ENCODE data around the gene HBD.
"Not testable (repeated sequence)": the region's sequence is repeated elsewhere in the genome, so short reads cannot be mapped to it uniquely, and the experiment has no call there.

HBD gene

DNA sequence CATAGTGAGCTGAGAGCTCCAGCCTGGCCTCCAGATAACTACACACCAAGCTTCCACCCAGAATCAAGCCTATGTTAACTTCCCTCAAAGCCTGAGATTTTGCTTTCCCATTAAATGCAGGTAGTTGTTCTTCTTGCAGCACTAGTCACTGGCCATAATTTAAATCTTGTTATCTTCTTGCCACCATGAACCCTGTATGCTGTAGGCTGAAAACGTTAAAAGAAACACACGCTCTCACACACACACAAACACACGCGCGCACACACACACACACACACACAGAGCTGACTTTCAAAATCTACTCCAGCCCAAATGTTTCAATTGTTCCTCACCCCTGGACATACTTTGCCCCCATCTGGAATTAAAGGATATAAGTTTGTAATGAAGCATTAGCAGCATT, 19.2 kb upstream of the HBD start:
- not testable (repeated sequence) for ATAC-seq

DNA sequence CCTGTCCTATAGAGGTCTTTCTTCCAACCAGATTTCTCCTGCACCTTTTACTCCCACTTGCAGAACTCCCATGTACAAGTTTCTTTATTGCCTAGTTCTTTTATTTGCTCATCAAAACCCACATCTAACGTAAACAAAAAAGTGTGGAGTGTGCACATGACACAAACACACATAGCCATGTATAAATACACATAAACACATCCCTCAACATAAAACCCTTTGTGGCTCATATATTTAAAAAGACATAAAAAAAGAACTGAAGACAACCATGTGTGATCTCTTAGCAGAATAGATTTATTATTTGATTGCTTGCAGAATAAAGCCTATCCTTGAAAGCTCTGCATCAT, 18.6 kb upstream of the HBD start:
- no peak for ATAC-seq
- no peak for TF ChIP-seq ZFP30 (CRISPR knock-in tag; IDR thresholded peaks at IDR 0.05)
- TF ChIP-seq GLIS3 (CRISPR knock-in tag; IDR thresholded peaks at IDR 0.05): no peak
- no peak for TF ChIP-seq ISL1 (CRISPR knock-in tag; IDR thresholded peaks at IDR 0.05)

DNA sequence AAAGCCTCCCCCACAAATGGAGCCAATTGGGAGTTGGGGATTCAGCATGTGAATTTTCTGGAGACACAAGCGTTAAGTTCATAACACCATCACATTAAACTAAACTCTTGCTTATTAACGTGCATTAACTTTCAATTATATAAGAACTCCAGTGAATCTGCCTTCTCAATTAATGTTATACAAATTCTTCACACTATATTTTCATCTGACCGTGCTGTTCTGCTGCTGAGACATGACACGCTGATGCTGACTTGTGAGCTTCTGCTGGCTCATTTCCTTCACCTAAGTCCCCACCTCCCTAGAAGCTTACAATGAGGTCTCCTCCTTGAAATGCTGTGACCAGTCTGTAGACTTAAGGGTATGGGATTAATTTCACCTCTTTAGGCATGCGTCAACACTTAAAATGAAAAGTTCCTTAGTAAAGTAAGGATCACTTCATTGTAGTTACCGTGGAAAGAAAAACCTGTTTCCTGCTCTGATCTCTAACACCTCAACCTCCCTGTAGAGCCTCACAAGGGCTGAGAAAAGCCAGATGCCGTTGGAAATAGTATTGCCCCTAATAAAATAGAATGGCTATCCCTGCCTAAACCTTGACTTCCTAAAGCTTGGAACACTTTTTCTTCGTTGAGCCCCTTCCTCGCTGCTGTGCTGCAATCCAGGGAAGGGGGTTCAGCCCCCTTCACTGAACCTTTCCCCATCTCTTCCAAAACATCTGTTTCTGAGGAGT, 18.1 kb upstream of the HBD start:
- TF ChIP-seq ZFP3 (CRISPR knock-in tag; IDR thresholded peaks at IDR 0.05): no peak
- no peak for TF ChIP-seq ISL1 (CRISPR knock-in tag; IDR thresholded peaks at IDR 0.05)
- TF ChIP-seq, protein P1, sequence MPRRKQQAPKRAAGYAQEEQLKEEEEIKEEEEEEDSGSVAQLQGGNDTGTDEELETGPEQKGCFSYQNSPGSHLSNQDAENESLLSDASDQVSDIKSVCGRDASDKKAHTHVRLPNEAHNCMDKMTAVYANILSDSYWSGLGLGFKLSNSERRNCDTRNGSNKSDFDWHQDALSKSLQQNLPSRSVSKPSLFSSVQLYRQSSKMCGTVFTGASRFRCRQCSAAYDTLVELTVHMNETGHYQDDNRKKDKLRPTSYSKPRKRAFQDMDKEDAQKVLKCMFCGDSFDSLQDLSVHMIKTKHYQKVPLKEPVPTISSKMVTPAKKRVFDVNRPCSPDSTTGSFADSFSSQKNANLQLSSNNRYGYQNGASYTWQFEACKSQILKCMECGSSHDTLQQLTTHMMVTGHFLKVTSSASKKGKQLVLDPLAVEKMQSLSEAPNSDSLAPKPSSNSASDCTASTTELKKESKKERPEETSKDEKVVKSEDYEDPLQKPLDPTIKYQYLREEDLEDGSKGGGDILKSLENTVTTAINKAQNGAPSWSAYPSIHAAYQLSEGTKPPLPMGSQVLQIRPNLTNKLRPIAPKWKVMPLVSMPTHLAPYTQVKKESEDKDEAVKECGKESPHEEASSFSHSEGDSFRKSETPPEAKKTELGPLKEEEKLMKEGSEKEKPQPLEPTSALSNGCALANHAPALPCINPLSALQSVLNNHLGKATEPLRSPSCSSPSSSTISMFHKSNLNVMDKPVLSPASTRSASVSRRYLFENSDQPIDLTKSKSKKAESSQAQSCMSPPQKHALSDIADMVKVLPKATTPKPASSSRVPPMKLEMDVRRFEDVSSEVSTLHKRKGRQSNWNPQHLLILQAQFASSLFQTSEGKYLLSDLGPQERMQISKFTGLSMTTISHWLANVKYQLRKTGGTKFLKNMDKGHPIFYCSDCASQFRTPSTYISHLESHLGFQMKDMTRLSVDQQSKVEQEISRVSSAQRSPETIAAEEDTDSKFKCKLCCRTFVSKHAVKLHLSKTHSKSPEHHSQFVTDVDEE (CRISPR knock-in tag; IDR thresholded peaks at IDR 0.05): no peak
- no peak for TF ChIP-seq CSDC2 (CRISPR knock-in tag; IDR thresholded peaks at IDR 0.05)
- no peak for TF ChIP-seq ZNF565 (CRISPR knock-in tag; conservative IDR thresholded peaks at IDR 0.05; ENCODE audit: low read depth)
- no peak for TF ChIP-seq TOX (CRISPR knock-in tag; IDR thresholded peaks at IDR 0.05; ENCODE audit: borderline replicate concordance)
- TF ChIP-seq, protein P2, sequence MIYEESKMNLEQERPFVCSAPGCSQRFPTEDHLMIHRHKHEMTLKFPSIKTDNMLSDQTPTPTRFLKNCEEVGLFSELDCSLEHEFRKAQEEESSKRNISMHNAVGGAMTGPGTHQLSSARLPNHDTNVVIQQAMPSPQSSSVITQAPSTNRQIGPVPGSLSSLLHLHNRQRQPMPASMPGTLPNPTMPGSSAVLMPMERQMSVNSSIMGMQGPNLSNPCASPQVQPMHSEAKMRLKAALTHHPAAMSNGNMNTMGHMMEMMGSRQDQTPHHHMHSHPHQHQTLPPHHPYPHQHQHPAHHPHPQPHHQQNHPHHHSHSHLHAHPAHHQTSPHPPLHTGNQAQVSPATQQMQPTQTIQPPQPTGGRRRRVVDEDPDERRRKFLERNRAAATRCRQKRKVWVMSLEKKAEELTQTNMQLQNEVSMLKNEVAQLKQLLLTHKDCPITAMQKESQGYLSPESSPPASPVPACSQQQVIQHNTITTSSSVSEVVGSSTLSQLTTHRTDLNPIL (CRISPR knock-in tag; IDR thresholded peaks at IDR 0.05; ENCODE audit: low read depth): no peak
- no peak for TF ChIP-seq OSR1 (CRISPR knock-in tag; IDR thresholded peaks at IDR 0.05)
- TF ChIP-seq, protein P3, sequence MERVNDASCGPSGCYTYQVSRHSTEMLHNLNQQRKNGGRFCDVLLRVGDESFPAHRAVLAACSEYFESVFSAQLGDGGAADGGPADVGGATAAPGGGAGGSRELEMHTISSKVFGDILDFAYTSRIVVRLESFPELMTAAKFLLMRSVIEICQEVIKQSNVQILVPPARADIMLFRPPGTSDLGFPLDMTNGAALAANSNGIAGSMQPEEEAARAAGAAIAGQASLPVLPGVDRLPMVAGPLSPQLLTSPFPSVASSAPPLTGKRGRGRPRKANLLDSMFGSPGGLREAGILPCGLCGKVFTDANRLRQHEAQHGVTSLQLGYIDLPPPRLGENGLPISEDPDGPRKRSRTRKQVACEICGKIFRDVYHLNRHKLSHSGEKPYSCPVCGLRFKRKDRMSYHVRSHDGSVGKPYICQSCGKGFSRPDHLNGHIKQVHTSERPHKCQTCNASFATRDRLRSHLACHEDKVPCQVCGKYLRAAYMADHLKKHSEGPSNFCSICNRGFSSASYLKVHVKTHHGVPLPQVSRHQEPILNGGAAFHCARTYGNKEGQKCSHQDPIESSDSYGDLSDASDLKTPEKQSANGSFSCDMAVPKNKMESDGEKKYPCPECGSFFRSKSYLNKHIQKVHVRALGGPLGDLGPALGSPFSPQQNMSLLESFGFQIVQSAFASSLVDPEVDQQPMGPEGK (CRISPR knock-in tag; IDR thresholded peaks at IDR 0.05; ENCODE audit: borderline replicate concordance): no peak
- TF ChIP-seq SNAI2 (CRISPR knock-in tag; IDR thresholded peaks at IDR 0.05): no peak
- no peak for TF ChIP-seq BACH2 (CRISPR knock-in tag; IDR thresholded peaks at IDR 0.05; ENCODE audit: borderline replicate concordance)
- no peak for TF ChIP-seq ZFP30 (CRISPR knock-in tag; IDR thresholded peaks at IDR 0.05)
- no peak for TF ChIP-seq ZNF70 (CRISPR knock-in tag; IDR thresholded peaks at IDR 0.05)
- TF ChIP-seq PPARA (CRISPR knock-in tag; IDR thresholded peaks at IDR 0.05; ENCODE audit: borderline replicate concordance): no peak
- TF ChIP-seq ZNF8 (CRISPR knock-in tag; IDR thresholded peaks at IDR 0.05): no peak
- no peak for ATAC-seq

DNA sequence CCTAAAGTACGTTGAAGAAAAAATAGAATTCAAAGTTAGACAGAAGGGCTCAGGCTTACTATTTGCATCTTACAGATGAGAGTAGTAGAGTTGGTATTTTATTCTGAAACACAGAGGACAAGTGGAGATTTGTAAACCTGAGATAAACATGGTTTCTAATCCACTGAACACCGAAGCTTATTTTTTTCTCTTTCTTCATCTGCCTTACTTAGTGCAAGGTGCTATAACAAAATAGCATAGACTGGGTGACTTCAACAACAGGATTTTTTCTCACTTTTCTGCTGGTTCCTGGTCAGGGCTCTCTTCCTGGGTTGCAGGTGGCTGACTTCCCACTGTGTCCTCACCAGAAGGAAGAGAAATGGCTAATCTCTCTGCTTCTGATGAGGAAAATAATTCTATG, 17.5 kb upstream of the HBD start:
- TF ChIP-seq TOX (CRISPR knock-in tag; IDR thresholded peaks at IDR 0.05; ENCODE audit: borderline replicate concordance): no peak
- TF ChIP-seq ZFP3 (CRISPR knock-in tag; IDR thresholded peaks at IDR 0.05): no peak
- TF ChIP-seq, protein P4, sequence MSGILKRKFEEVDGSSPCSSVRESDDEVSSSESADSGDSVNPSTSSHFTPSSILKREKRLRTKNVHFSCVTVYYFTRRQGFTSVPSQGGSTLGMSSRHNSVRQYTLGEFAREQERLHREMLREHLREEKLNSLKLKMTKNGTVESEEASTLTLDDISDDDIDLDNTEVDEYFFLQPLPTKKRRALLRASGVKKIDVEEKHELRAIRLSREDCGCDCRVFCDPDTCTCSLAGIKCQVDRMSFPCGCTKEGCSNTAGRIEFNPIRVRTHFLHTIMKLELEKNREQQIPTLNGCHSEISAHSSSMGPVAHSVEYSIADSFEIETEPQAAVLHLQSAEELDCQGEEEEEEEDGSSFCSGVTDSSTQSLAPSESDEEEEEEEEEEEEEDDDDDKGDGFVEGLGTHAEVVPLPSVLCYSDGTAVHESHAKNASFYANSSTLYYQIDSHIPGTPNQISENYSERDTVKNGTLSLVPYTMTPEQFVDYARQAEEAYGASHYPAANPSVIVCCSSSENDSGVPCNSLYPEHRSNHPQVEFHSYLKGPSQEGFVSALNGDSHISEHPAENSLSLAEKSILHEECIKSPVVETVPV (CRISPR knock-in tag; IDR thresholded peaks at IDR 0.05): no peak
- no peak for TF ChIP-seq RARB (CRISPR knock-in tag; IDR thresholded peaks at IDR 0.05)
- TF ChIP-seq, protein P1 (CRISPR knock-in tag; IDR thresholded peaks at IDR 0.05): no peak
- TF ChIP-seq TCF4 (CRISPR knock-in tag; IDR thresholded peaks at IDR 0.05; ENCODE audit: borderline replicate concordance): no peak
- no peak for TF ChIP-seq GLIS3 (CRISPR knock-in tag; IDR thresholded peaks at IDR 0.05)
- no peak for TF ChIP-seq ZNF8 (CRISPR knock-in tag; IDR thresholded peaks at IDR 0.05)
- TF ChIP-seq OSR1 (CRISPR knock-in tag; IDR thresholded peaks at IDR 0.05): no peak
- TF ChIP-seq ZC3H10 (CRISPR knock-in tag; IDR thresholded peaks at IDR 0.05): no peak
- TF ChIP-seq ARNTL (CRISPR knock-in tag; IDR thresholded peaks at IDR 0.05; ENCODE audit: borderline replicate concordance, low read depth): no peak
- no peak for TF ChIP-seq ZNF565 (CRISPR knock-in tag; conservative IDR thresholded peaks at IDR 0.05; ENCODE audit: low read depth)
- no peak for TF ChIP-seq PPARA (CRISPR knock-in tag; IDR thresholded peaks at IDR 0.05; ENCODE audit: borderline replicate concordance)
- no peak for TF ChIP-seq ZFP30 (CRISPR knock-in tag; IDR thresholded peaks at IDR 0.05)
- no peak for TF ChIP-seq ESRRG (CRISPR knock-in tag; IDR thresholded peaks at IDR 0.05)
- TF ChIP-seq BACH2 (CRISPR knock-in tag; IDR thresholded peaks at IDR 0.05; ENCODE audit: borderline replicate concordance): no peak
- ATAC-seq: no peak

All from SK-N-SH treated with all-trans-retinoic acid at 6 μM for 48 hours (cell line).